Measurements from ENCODE around the gene CACNA1A. TPM values are rescaled to one million over a fixed set of nuclear protein-coding genes. Genes with fewer than 3 reads are reported as not detected.

CACNA1A gene
- polyA plus RNA-seq, 2 of the 4 experiments (the other 2 are of a cell fraction) = 0.27 to 0.71 TPM

DNA sequence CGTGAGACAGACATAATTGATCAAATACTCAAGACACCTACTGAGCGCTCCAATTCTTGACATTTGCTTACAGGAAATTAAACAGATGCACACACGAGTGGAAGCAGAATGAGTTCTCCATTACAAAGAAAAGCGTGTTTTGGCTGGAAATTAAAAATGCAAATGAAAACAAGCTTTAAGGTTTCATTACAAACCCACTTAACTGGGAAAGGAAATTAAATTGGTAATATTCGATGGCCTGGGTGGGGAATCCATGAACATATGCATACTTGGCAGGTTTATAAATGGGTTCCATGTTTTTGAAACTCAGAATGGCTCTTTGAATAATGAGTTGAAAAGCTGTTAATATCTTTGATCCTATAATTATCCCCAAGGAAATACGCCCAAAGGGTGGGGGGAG is 178.0 kb downstream of the CACNA1A start:
- WGBS (ENCODE audit: missing lambda C conversion rate) = 28% methylated on average over 6 of the region's 6 CpGs
- POLR2A ChIA-PET = no interaction called here
- no peak overlapping the region for H3K4me3 ChIP-seq
- DNase-seq (ENCODE audit: low read depth in 1 of 2, low spot score in 1 of 2) (no peak), ATAC-seq (no peak), FAIRE-seq (no peak)
- CTCF ChIA-PET = no interaction called here
- no peak overlapping the region for H3K27ac ChIP-seq
- no peak for TF ChIP-seq FOSB (CRISPR knock-in tag; IDR thresholded peaks at IDR 0.05)
- no peak for TF ChIP-seq KDM1A (IDR thresholded peaks at IDR 0.05; ENCODE audit: low read depth)
- TF ChIP-seq RCOR1 (IDR thresholded peaks at IDR 0.05; ENCODE audit: low read depth, low read length) = no peak
- TF ChIP-seq, protein P1, sequence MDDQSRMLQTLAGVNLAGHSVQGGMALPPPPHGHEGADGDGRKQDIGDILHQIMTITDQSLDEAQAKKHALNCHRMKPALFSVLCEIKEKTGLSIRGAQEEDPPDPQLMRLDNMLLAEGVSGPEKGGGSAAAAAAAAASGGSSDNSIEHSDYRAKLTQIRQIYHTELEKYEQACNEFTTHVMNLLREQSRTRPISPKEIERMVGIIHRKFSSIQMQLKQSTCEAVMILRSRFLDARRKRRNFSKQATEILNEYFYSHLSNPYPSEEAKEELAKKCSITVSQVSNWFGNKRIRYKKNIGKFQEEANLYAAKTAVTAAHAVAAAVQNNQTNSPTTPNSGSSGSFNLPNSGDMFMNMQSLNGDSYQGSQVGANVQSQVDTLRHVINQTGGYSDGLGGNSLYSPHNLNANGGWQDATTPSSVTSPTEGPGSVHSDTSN (IDR thresholded peaks at IDR 0.05) = no peak
- TF ChIP-seq MAX (IDR thresholded peaks at IDR 0.05) = no peak
- TF ChIP-seq CHD2 (IDR thresholded peaks at IDR 0.05; ENCODE audit: low read length, partially characterized antibody) = no peak
- TF ChIP-seq HEYL (CRISPR knock-in tag; IDR thresholded peaks at IDR 0.05) = no peak
- no peak for TF ChIP-seq BCL3 (IDR thresholded peaks at IDR 0.05)
- TF ChIP-seq PHF8 (IDR thresholded peaks at IDR 0.05; ENCODE audit: borderline replicate concordance, low read depth) = no peak
- TF ChIP-seq, protein P2, sequence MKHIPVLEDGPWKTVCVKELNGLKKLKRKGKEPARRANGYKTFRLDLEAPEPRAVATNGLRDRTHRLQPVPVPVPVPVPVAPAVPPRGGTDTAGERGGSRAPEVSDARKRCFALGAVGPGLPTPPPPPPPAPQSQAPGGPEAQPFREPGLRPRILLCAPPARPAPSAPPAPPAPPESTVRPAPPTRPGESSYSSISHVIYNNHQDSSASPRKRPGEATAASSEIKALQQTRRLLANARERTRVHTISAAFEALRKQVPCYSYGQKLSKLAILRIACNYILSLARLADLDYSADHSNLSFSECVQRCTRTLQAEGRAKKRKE (CRISPR knock-in tag; IDR thresholded peaks at IDR 0.05; ENCODE audit: low read depth) = no peak
- TF ChIP-seq BHLHE40 (IDR thresholded peaks at IDR 0.05; ENCODE audit: low read depth, low read length) = no peak
- TF ChIP-seq JUNB (IDR thresholded peaks at IDR 0.05) = no peak
- no peak for TF ChIP-seq SMC3 (IDR thresholded peaks at IDR 0.05)
- TF ChIP-seq CEBPB (IDR thresholded peaks at IDR 0.05) = no peak
- no peak for TF ChIP-seq RFX5 (IDR thresholded peaks at IDR 0.05)
- no peak for TF ChIP-seq POLR2A (IDR thresholded peaks at IDR 0.05; ENCODE audit: low read length)
- TF ChIP-seq RNF2 (IDR thresholded peaks at IDR 0.05; ENCODE audit: borderline replicate concordance, low read depth) = no peak
- H3K9me3 ChIP-seq = peaks cover 11% of the 10 kb centered on the region; the same call in 1 of the 3 replicates
- no peak overlapping the region for H3K4me2 ChIP-seq
- H3K4me1 ChIP-seq = no peaks in the 10 kb centered on the region

DNA sequence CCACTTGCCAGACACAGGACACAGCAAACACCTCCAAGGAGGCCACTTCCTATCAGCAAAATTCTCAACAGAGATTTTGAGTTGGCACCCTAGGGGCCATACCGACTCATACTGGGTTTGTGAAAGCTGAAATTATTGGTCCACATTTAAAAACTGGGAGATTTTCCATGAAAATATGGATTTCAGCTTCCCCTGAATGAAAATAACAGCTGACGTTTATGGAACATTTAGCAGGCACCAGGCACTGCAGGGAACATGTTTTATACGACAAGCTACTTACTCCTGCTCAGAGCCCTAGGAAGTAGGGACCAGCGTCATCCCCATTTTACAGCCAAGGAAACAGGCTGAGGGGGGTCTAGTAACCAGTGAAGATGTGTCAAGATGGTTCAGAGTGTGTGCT is 186.8 kb downstream of the CACNA1A start:
- CTCF ChIA-PET = no interaction called here
- no peaks in the 10 kb centered on the region for H3K4me1 ChIP-seq
- H3K4me3 ChIP-seq = no peak overlapping the region
- TF ChIP-seq BCL3 (IDR thresholded peaks at IDR 0.05) (no peak), POLR2A (IDR thresholded peaks at IDR 0.05; ENCODE audit: low read length) (no peak), GATA3 (IDR thresholded peaks at IDR 0.05; ENCODE audit: borderline replicate concordance) (no peak), MYC (IDR thresholded peaks at IDR 0.05; ENCODE audit: borderline replicate concordance, low read length) (no peak), RFX5 (IDR thresholded peaks at IDR 0.05) (no peak), ZNF302 (CRISPR knock-in tag; IDR thresholded peaks at IDR 0.05) (no peak), MAX (IDR thresholded peaks at IDR 0.05) (no peak), JUN (IDR thresholded peaks at IDR 0.05) (no peak), JUNB (IDR thresholded peaks at IDR 0.05) (no peak), EHMT2 (IDR thresholded peaks at IDR 0.05; ENCODE audit: low read depth) (no peak), FOSL2 (IDR thresholded peaks at IDR 0.05) (no peak), FOSL2 (CRISPR knock-in tag; IDR thresholded peaks at IDR 0.05) (no peak), FOSB (CRISPR knock-in tag; IDR thresholded peaks at IDR 0.05) (no peak), EHF (CRISPR knock-in tag; IDR thresholded peaks at IDR 0.05) (no peak), HOXB13 (CRISPR knock-in tag; IDR thresholded peaks at IDR 0.05; ENCODE audit: low read depth) (no peak), ZFP36 (IDR thresholded peaks at IDR 0.05; ENCODE audit: borderline replicate concordance, partially characterized antibody) (no peak)
- TF ChIP-seq, protein P2 (CRISPR knock-in tag; IDR thresholded peaks at IDR 0.05; ENCODE audit: low read depth) = no peak
- FAIRE-seq = no peak
- peaks cover 5% of the 10 kb centered on the region; the same call in 1 of the 3 replicates for H3K9me3 ChIP-seq
- no peak overlapping the region for H3K4me2 ChIP-seq
- no peak for DNase-seq (ENCODE audit: low read depth in 1 of 2, low spot score in 1 of 2)
- H3K27ac ChIP-seq = no peak overlapping the region
- no peak for ATAC-seq
- POLR2A ChIA-PET = no interaction called here
- 16% methylated on average over 4 of the region's 4 CpGs for WGBS (ENCODE audit: missing lambda C conversion rate)
